Ovary (tissue), 3 donors: ENCODE data around the gene DKK1.

ENCODE experiments used
- POLR2A ChIP-seq: fragments of 450-650 bp; IDR thresholded peaks from one replicate; pipeline ENCODE4 v1.6.1; 2017; ENCODE audit warnings: antibody characterized with exemption, mild to moderate bottlenecking, moderate library complexity
- TF ChIP-seq, protein P1 (sequence below), 3 donors: fragments of 450-650 bp in 2 of 3; fragments of 200-600 bp in 1 of 3; IDR thresholded peaks; one replicate each; pipeline versions ENCODE4 v1.5.1 to v1.8.0; 2016 to 2022; ENCODE audit warnings: antibody characterized with exemption in 3 of 3, mild to moderate bottlenecking in 1 of 3
- donor health status: DM: no; HTN: no; CAD: no.

DNA sequence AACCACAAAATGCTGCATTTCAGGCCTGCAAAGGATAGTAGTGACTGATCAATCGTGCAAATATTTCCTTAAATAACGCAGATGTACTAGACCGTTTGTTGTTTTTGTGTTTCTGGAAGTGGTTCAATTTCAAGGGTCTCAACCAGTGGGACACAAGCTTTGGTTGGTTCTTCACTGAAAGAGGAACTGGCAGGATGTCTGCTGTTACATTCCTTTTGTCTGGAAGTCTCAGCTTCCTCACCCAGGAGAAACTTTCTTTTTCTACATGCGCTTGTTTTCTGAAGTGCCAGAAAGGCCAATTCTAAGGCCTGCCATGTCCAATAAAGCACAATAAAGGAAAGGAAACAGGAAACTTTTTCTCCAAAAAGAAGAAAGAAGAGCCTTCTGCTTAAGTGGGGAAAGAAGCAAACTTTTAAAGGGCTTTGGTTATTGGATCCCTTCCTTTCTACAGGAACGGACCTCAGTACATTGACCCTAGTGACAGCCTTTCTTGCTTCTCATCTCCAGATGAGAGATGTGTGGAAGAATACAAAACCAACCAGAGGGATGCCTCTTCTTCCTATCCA lies 4.1 kb downstream of the DKK1 start:
- TF ChIP-seq POLR2A: no peak
- TF ChIP-seq, protein P1, sequence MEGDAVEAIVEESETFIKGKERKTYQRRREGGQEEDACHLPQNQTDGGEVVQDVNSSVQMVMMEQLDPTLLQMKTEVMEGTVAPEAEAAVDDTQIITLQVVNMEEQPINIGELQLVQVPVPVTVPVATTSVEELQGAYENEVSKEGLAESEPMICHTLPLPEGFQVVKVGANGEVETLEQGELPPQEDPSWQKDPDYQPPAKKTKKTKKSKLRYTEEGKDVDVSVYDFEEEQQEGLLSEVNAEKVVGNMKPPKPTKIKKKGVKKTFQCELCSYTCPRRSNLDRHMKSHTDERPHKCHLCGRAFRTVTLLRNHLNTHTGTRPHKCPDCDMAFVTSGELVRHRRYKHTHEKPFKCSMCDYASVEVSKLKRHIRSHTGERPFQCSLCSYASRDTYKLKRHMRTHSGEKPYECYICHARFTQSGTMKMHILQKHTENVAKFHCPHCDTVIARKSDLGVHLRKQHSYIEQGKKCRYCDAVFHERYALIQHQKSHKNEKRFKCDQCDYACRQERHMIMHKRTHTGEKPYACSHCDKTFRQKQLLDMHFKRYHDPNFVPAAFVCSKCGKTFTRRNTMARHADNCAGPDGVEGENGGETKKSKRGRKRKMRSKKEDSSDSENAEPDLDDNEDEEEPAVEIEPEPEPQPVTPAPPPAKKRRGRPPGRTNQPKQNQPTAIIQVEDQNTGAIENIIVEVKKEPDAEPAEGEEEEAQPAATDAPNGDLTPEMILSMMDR (IDR thresholded peaks at IDR 0.05): no peak
